HCT116 (cell line): Measurements from ENCODE around the gene NKAIN4.

ENCODE experiments used
- CEBPB ChIP-seq: IDR thresholded peaks from 2 replicates; pipeline ENCODE4 v1.6.1; 2012; ENCODE audit warnings: low read depth
- CTCF ChIP-seq, 3 experiments: fragments of 200-600 bp in 1 of 3; sonication (generic) in 1 of 3; IDR thresholded peaks in 2 of 3; conservative IDR thresholded peaks in 1 of 3; 2 replicates each; pipeline ENCODE4 v1.5.1; 2012 to 2017; ENCODE audit warnings: low read depth in 2 of 3, low read length in 2 of 3, antibody characterized with exemption in 1 of 3, borderline replicate concordance in 1 of 3, control low read depth in 1 of 3, mild to moderate bottlenecking in 1 of 3, mixed read lengths in 1 of 3, mixed run types in 1 of 3, moderate library complexity in 1 of 3; ENCODE audit not compliant: insufficient read depth in 1 of 3
- EZH2 ChIP-seq: fragments of 200-600 bp; sonication (generic); IDR thresholded peaks from 2 replicates; pipeline ENCODE4 v1.6.1; 2017; ENCODE audit warnings: antibody characterized with exemption, mixed run types
- EZH2phosphoT487 ChIP-seq: fragments of 200-600 bp; IDR thresholded peaks from 2 replicates; pipeline ENCODE4 v1.6.1; 2018; ENCODE audit warnings: antibody characterized with exemption, borderline replicate concordance
- POLR2A ChIP-seq: IDR thresholded peaks from 2 replicates; pipeline ENCODE4 v1.7.0; 2011; ENCODE audit warnings: borderline replicate concordance; ENCODE audit not compliant: insufficient read depth, insufficient read length; ENCODE audit errors: extremely low read depth
- POLR2AphosphoS5 ChIP-seq: IDR thresholded peaks from 2 replicates; pipeline ENCODE4 v1.6.1; 2011; ENCODE audit warnings: mild to moderate bottlenecking, low read depth, low read length, moderate library complexity
- REST ChIP-seq: IDR thresholded peaks from 2 replicates; pipeline ENCODE4 v1.6.1; 2012; ENCODE audit warnings: low read depth

GRCh38 chr20:63225082-63225454, 29.2 kb downstream of the NKAIN4 start:
- TF ChIP-seq CTCF (IDR thresholded peaks at IDR 0.05 in 2 of 3, conservative IDR thresholded peaks at IDR 0.05 in 1 of 3; ENCODE audit: borderline replicate concordance in 1 of 3, insufficient read depth in 1 of 3, low read depth in 2 of 3, low read length in 2 of 3) (no peak), EZH2phosphoT487 (no peak), POLR2A (no peak), REST (no peak), EZH2 (no peak), CEBPB (no peak), POLR2AphosphoS5 (no peak)
